ENCODE data around the gene PNPLA6. TPM values are rescaled to one million over a fixed set of nuclear protein-coding genes. Genes with fewer than 3 reads are reported as not detected.

PNPLA6 gene
- total and polyA plus RNA-seq, 2 of the 13 experiments (the other 11 are each of a cell fraction or from before 2014, with no cell fraction given): 24.9 to 28.2 TPM

DNA sequence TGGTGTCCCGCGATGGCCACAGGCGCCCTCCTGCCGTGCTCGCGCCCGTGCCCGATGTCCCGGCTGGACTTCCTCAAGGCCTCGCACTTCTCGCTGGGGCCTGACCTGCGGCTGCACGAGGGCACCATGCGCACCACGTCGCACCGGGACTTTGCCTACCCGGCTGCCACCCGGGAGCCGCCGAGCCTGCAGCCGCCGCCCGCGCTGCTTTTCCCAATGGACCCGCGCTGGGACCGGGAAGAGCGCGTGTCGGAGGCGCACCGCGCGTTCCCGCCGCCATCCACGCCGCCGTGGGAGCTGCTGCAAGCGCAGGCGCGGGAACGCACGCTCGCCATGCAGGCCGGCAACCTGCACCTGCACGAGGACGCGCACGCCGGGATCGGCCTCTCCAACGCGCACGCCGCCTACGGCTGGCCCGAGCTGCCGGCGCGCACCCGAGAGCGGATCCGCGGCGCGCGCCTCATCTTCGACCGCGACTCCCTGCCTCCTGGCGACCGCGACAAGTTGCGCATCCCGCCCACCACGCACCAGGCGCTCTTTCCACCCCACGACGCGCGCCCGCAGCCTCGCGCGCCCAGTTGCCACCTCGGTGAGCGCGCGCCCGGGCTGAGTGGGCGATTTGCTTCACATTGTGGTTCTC is 34.6 kb upstream of the PNPLA6 start (continued):
- TF ChIP-seq, protein P1, sequence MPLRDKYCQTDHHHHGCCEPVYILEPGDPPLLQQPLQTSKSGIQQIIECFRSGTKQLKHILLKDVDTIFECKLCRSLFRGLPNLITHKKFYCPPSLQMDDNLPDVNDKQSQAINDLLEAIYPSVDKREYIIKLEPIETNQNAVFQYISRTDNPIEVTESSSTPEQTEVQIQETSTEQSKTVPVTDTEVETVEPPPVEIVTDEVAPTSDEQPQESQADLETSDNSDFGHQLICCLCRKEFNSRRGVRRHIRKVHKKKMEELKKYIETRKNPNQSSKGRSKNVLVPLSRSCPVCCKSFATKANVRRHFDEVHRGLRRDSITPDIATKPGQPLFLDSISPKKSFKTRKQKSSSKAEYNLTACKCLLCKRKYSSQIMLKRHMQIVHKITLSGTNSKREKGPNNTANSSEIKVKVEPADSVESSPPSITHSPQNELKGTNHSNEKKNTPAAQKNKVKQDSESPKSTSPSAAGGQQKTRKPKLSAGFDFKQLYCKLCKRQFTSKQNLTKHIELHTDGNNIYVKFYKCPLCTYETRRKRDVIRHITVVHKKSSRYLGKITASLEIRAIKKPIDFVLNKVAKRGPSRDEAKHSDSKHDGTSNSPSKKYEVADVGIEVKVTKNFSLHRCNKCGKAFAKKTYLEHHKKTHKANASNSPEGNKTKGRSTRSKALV (CRISPR knock-in tag; IDR thresholded peaks at IDR 0.05): peak; percentile 88
- TF ChIP-seq, protein P2, sequence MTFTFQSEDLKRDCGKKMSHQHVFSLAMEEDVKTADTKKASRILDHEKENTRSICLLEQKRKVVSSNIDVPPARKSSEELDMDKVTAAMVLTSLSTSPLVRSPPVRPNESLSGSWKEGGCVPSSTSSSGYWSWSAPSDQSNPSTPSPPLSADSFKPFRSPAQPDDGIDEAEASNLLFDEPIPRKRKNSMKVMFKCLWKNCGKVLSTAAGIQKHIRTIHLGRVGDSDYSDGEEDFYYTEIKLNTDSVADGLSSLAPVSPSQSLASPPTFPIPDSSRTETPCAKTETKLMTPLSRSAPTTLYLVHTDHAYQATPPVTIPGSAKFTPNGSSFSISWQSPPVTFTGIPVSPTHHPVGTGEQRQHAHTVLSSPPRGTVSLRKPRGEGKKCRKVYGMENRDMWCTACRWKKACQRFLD (CRISPR knock-in tag; IDR thresholded peaks at IDR 0.05; ENCODE audit: borderline replicate concordance): 0 out of 2 replicates have a peak, but pooled peaks have one; percentile 74
- TF ChIP-seq, protein P3, sequence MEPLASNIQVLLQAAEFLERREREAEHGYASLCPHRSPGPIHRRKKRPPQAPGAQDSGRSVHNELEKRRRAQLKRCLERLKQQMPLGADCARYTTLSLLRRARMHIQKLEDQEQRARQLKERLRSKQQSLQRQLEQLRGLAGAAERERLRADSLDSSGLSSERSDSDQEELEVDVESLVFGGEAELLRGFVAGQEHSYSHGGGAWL (CRISPR knock-in tag; IDR thresholded peaks at IDR 0.05): peak; percentile 47; the same call in 1 of the 2 replicates
- TF ChIP-seq, protein P4, sequence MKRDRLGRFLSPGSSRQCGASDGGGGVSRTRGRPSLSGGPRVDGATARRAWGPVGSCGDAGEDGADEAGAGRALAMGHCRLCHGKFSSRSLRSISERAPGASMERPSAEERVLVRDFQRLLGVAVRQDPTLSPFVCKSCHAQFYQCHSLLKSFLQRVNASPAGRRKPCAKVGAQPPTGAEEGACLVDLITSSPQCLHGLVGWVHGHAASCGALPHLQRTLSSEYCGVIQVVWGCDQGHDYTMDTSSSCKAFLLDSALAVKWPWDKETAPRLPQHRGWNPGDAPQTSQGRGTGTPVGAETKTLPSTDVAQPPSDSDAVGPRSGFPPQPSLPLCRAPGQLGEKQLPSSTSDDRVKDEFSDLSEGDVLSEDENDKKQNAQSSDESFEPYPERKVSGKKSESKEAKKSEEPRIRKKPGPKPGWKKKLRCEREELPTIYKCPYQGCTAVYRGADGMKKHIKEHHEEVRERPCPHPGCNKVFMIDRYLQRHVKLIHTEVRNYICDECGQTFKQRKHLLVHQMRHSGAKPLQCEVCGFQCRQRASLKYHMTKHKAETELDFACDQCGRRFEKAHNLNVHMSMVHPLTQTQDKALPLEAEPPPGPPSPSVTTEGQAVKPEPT (CRISPR knock-in tag; IDR thresholded peaks at IDR 0.05; ENCODE audit: low read depth): no peak; the same call in 1 of the 2 replicates
- TF ChIP-seq, protein P5, sequence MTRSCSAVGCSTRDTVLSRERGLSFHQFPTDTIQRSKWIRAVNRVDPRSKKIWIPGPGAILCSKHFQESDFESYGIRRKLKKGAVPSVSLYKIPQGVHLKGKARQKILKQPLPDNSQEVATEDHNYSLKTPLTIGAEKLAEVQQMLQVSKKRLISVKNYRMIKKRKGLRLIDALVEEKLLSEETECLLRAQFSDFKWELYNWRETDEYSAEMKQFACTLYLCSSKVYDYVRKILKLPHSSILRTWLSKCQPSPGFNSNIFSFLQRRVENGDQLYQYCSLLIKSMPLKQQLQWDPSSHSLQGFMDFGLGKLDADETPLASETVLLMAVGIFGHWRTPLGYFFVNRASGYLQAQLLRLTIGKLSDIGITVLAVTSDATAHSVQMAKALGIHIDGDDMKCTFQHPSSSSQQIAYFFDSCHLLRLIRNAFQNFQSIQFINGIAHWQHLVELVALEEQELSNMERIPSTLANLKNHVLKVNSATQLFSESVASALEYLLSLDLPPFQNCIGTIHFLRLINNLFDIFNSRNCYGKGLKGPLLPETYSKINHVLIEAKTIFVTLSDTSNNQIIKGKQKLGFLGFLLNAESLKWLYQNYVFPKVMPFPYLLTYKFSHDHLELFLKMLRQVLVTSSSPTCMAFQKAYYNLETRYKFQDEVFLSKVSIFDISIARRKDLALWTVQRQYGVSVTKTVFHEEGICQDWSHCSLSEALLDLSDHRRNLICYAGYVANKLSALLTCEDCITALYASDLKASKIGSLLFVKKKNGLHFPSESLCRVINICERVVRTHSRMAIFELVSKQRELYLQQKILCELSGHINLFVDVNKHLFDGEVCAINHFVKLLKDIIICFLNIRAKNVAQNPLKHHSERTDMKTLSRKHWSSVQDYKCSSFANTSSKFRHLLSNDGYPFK (CRISPR knock-in tag; IDR thresholded peaks at IDR 0.05; ENCODE audit: borderline replicate concordance): no peak
- TF ChIP-seq SMAD1 (CRISPR knock-in tag; IDR thresholded peaks at IDR 0.05; ENCODE audit: borderline replicate concordance, low read depth) (peak; percentile 88; the same call in 1 of the 2 replicates), ZNF589 (CRISPR knock-in tag; conservative IDR thresholded peaks at IDR 0.05) (peak; percentile 81; the same call in 1 of the 2 replicates), ZNF446 (CRISPR knock-in tag; IDR thresholded peaks at IDR 0.05) (peak; percentile 92), IRX3 (CRISPR knock-in tag; IDR thresholded peaks at IDR 0.05; ENCODE audit: borderline replicate concordance, low read depth) (peak; percentile 90), KAT8 (CRISPR knock-in tag; IDR thresholded peaks at IDR 0.05) (no peak), HNF4G (IDR thresholded peaks at IDR 0.05; ENCODE audit: borderline replicate concordance, low read depth, low read length) (no peak), HNF4G (CRISPR knock-in tag; IDR thresholded peaks at IDR 0.05; ENCODE audit: borderline replicate concordance, low read depth) (peak; percentile 52; the same call in 1 of the 2 replicates), NR1H2 (CRISPR knock-in tag; IDR thresholded peaks at IDR 0.05; ENCODE audit: borderline replicate concordance, low read depth) (peak; percentile 79; the same call in 1 of the 2 replicates), MXI1 (IDR thresholded peaks at IDR 0.05; ENCODE audit: borderline replicate concordance, low read depth, low read length) (no peak), PCBP2 (optimal IDR thresholded peaks at IDR 0.05; ENCODE audit: low read depth, low read length, poor library complexity, severe bottlenecking) (no peak), DNMT1 (CRISPR knock-in tag; IDR thresholded peaks at IDR 0.05) (peak; percentile 89; the same call in 1 of the 2 replicates)
- TF ChIP-seq, protein P6, sequence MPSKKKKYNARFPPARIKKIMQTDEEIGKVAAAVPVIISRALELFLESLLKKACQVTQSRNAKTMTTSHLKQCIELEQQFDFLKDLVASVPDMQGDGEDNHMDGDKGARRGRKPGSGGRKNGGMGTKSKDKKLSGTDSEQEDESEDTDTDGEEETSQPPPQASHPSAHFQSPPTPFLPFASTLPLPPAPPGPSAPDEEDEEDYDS (CRISPR knock-in tag; IDR thresholded peaks at IDR 0.05): no peak

Measured in HepG2 (cell line).